NCI-H2107 treated with DMSO at 0.1 percent for 48 hours (cell line): ENCODE data around the gene SH3BP1.
"Not testable (repeated sequence)": the region's sequence is repeated elsewhere in the genome, so short reads cannot be mapped to it uniquely, and the experiment has no call there.

Experiments used
- DNase-seq: peaks from one replicate; lab custom pipeline; 2025; ENCODE audit not compliant: unreplicated experiment; lab: John Stamatoyannopoulos, UW

Gene SH3BP1

GRCh38 chr22:37676736-37677492, 37.4 kb downstream of the SH3BP1 start:
- no peak for DNase-seq

- no peak for DNase-seq
These were observed 38.1 kb downstream of the SH3BP1 start for GRCh38 chr22:37677493-37677974.

GRCh38 chr22:37678372-37678771, 38.9 kb downstream of the SH3BP1 start:
- no peak for DNase-seq

- DNase-seq, result no peak
These were observed 40.2 kb downstream of the SH3BP1 start for GRCh38 chr22:37679670-37680069.

GRCh38 chr22:37680191-37680851, 40.9 kb downstream of the SH3BP1 start:
- no peak for DNase-seq

- no peak for DNase-seq
These were observed 41.5 kb downstream of the SH3BP1 start for GRCh38 chr22:37681001-37681424.

- no peak for DNase-seq
These were observed 42.1 kb downstream of the SH3BP1 start for GRCh38 chr22:37681556-37682049.

- DNase-seq, result no peak
These were observed 45.5 kb downstream of the SH3BP1 start for GRCh38 chr22:37684803-37685615.

GRCh38 chr22:37686002-37686982, 46.8 kb downstream of the SH3BP1 start, which contains the start of gene NOL12:
NOL12 (plus strand) TSS chr22:37686343; CDS start chr22:37686393, 50 bp downstream.
- peak; percentile 27 for DNase-seq

- no peak for DNase-seq
These were observed 50.9 kb downstream of the SH3BP1 start for GRCh38 chr22:37690407-37690806.

GRCh38 chr22:37690901-37691504, 51.5 kb downstream of the SH3BP1 start:
- no peak for DNase-seq

- no peak for DNase-seq
These were observed 53.3 kb downstream of the SH3BP1 start for GRCh38 chr22:37692627-37693285.

GRCh38 chr22:37694131-37694530, 54.7 kb downstream of the SH3BP1 start:
- not testable (repeated sequence) for DNase-seq

- DNase-seq, result not testable (repeated sequence)
These were observed 56.8 kb downstream of the SH3BP1 start for GRCh38 chr22:37696260-37696656.

- peak; percentile 78 for DNase-seq
These were observed 57.4 kb downstream of the SH3BP1 start, which contains the start of gene TRIOBP for GRCh38 chr22:37696657-37697537. TRIOBP (plus strand) TSS chr22:37697048; CDS start chr22:37701366, 4,318 bp downstream.

- DNase-seq, result no peak
These were observed 58.0 kb downstream of the SH3BP1 start for GRCh38 chr22:37697538-37697835.

- no peak for DNase-seq
These were observed 61.8 kb downstream of the SH3BP1 start for GRCh38 chr22:37701141-37701786.

- DNase-seq, result no peak
These were observed 64.4 kb downstream of the SH3BP1 start for GRCh38 chr22:37703906-37704305.
